HG02623 (cell line): Measurements from ENCODE around the gene EDIL3.

ENCODE experiments used
- ATAC-seq: cut with Tn5 transposase; IDR thresholded peaks from one replicate; pipeline ENCODE4 v1.9.1; 2021; ENCODE audit warnings: moderate library complexity; ENCODE audit not compliant: unreplicated experiment

Gene EDIL3

GRCh38 chr5:84260939-84261338, 123.7 kb downstream of the EDIL3 start:
- no peak for ATAC-seq

- ATAC-seq = no peak
Observed at GRCh38 chr5:84260140-84260539, 124.5 kb downstream of the EDIL3 start.

GRCh38 chr5:84259283-84260045, 125.2 kb downstream of the EDIL3 start:
- no peak for ATAC-seq

GRCh38 chr5:84257061-84257460, 127.6 kb downstream of the EDIL3 start:
- ATAC-seq = no peak

GRCh38 chr5:84255315-84255714, 129.4 kb downstream of the EDIL3 start:
- no peak for ATAC-seq

- ATAC-seq = no peak
Observed at GRCh38 chr5:84253946-84254345, 130.7 kb downstream of the EDIL3 start.

GRCh38 chr5:84251503-84251902, 133.2 kb downstream of the EDIL3 start:
- ATAC-seq = no peak

GRCh38 chr5:84249918-84250630, 134.6 kb downstream of the EDIL3 start:
- no peak for ATAC-seq

- ATAC-seq = no peak
Observed at GRCh38 chr5:84248013-84248412, 136.7 kb downstream of the EDIL3 start.

GRCh38 chr5:84242286-84242685, 142.4 kb downstream of the EDIL3 start:
- ATAC-seq = no peak

GRCh38 chr5:84239494-84239893, 145.2 kb downstream of the EDIL3 start:
- ATAC-seq = no peak

GRCh38 chr5:84237126-84237525, 147.6 kb downstream of the EDIL3 start:
- ATAC-seq = no peak

GRCh38 chr5:84231433-84231832, 153.2 kb downstream of the EDIL3 start:
- ATAC-seq = no peak

- ATAC-seq = no peak
Observed at GRCh38 chr5:84229045-84229444, 155.6 kb downstream of the EDIL3 start.

GRCh38 chr5:84228266-84228665, 156.4 kb downstream of the EDIL3 start:
- ATAC-seq = no peak

GRCh38 chr5:84227236-84227635, 157.4 kb downstream of the EDIL3 start:
- no peak for ATAC-seq

- no peak for ATAC-seq
Observed at GRCh38 chr5:84218546-84218945, 166.1 kb downstream of the EDIL3 start.

- no peak for ATAC-seq
Observed at GRCh38 chr5:84215521-84215920, 169.2 kb downstream of the EDIL3 start.

- no peak for ATAC-seq
Observed at GRCh38 chr5:84213861-84214260, 170.8 kb downstream of the EDIL3 start.

- no peak for ATAC-seq
Observed at GRCh38 chr5:84213212-84213611, 171.5 kb downstream of the EDIL3 start.

GRCh38 chr5:84204772-84205171, 179.9 kb downstream of the EDIL3 start:
- ATAC-seq = no peak

GRCh38 chr5:84202136-84202535, 182.5 kb downstream of the EDIL3 start:
- no peak for ATAC-seq
